SK-N-MC (cell line): ENCODE measurements around the gene IGF2R.
"Not testable (repeated sequence)": the region's sequence is repeated elsewhere in the genome, so short reads cannot be mapped to it uniquely, and the experiment has no call there.

ENCODE experiments used
- DNase-seq: peaks from one replicate; pipeline ENCODE4 v3.0.0-alpha.2; 2011; ENCODE audit warnings: low read depth, low spot score
- H3K27ac ChIP-seq: fragments of 200-600 bp; sonication (generic); 2 replicates; pipeline ENCODE4 v1.5.1; 2016; ENCODE audit warnings: mixed run types
- H3K36me3 ChIP-seq: fragments of 200-600 bp; sonication (generic); 2 replicates; pipeline ENCODE4 v1.6.1; 2017; ENCODE audit warnings: antibody characterized with exemption, low read length, mixed read lengths; ENCODE audit not compliant: insufficient read depth
- H3K4me3 ChIP-seq: fragments of 200-600 bp; sonication (generic); 2 replicates; pipeline ENCODE4 v1.5.1; 2016
- H3K9ac ChIP-seq: fragments of 200-600 bp; sonication (generic); 2 replicates; pipeline ENCODE4 v1.8.0; 2017; ENCODE audit warnings: mixed run types, mixed read lengths; ENCODE audit not compliant: insufficient read length
- H3K9me3 ChIP-seq: fragments of 200-600 bp; sonication (generic); 2 replicates; pipeline ENCODE4 v1.6.1; 2017; ENCODE audit warnings: low read depth, mild to moderate bottlenecking, antibody characterized with exemption, low read length, moderate library complexity, mixed read lengths
- EZH2 ChIP-seq: fragments of 200-600 bp; sonication (generic); IDR thresholded peaks from one replicate; pipeline ENCODE4 v1.6.1; 2017; ENCODE audit warnings: antibody characterized with exemption
- FOXP2 ChIP-seq: optimal IDR thresholded peaks from 2 replicates; pipeline ENCODE3; 2011; ENCODE audit warnings: mild to moderate bottlenecking, moderate library complexity; ENCODE audit not compliant: insufficient read depth; ENCODE audit errors: extremely low read length, control extremely low read depth
- POLR2AphosphoS5 ChIP-seq: IDR thresholded peaks from 2 replicates; pipeline ENCODE4 v1.6.1; 2012; ENCODE audit warnings: mild to moderate bottlenecking, low read depth, low read length, borderline replicate concordance

IGF2R gene

DNA sequence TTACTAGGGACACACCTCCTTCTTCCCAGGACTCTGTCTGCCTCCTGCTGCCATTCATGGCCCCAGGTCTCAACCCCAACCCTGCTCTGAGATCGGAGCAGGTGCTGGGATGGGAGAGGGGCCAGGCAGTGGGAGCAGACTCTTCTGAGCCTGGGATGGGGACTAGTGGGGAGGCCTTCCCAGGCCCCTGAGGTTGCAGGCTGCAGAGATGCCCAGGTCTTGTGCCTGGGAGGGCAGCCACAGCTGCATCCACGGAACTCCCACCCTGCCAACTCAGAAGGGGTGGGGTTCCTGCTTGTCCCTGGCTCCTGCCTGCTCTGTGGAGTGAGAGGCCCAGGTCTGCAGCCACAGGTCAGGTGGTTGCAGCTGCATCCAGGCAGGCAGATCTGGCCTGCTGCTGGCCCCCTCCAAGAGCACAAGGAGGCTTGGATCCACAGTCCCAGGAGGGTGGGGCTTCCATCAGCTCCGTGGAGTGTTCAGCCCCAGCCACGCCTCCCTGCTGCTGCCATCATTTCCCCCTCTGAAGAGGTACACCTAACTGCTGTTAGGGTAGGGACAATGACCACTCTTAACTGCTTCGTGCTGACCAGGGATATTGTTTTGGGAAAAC is 149.8 kb downstream of the IGF2R start:
- Histone ChIP-seq H3K9me3 (no peaks in the 10 kb centered on the region), H3K27ac (no peak overlapping the region), H3K4me3 (no peak overlapping the region), H3K9ac (no peak overlapping the region), H3K36me3 (no peaks in the 10 kb centered on the region)
- TF ChIP-seq EZH2 (no peak), FOXP2 (no peak), POLR2AphosphoS5 (no peak)
- DNase-seq = no peak

DNA sequence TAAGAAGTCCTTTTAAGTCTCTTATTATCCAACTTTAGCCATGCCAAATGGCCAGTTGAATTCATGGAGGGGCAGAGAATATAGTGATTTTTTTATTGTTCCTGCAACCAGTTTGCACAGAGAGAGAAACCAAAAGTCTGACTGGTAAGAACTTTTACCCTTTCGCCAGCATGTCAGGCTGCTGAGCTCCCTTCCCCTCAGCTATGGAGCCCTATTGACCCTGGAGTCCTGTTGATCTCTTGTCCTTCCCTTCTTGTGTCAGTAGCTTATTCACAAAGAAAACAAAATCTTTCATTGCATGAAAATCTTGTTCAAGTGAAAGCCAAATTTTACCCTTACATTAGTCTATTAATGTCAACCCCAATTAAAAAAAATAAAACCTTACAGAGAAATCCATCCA is 151.2 kb downstream of the IGF2R start:
- no peaks in the 10 kb centered on the region for H3K9me3 ChIP-seq
- H3K27ac ChIP-seq = no peak overlapping the region
- no peak overlapping the region for H3K9ac ChIP-seq
- no peaks in the 10 kb centered on the region for H3K36me3 ChIP-seq
- no peak overlapping the region for H3K4me3 ChIP-seq
- DNase-seq = no peak
- TF ChIP-seq EZH2 (no peak), POLR2AphosphoS5 (no peak), FOXP2 (no peak)

DNA sequence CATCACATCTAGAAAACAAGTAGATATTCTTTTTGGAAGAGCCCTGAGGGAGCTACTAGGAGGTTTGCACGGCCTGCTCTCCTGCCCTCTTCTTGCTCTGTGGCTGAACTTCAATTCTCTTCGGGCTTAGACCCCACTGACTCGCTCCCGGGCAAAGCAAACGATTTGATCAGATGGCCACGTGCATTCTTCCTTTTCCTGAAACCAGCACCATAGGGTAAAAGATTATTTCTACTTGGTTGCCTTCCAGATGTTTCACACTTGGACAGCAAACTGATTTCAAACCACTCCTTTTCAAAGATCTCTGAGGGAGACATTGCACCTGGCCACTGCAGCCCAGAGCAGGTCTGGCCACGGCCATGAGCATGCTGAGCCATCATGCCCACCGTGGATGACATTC is 152.7 kb downstream of the IGF2R start, which contains the start of gene SLC22A1:
Gene SLC22A1 (plus strand): TSS at position 258 of the 400 bp plus-strand sequence. CDS start 121 bp downstream, at position 379.
- Histone ChIP-seq H3K9ac (no peak within 1 kb of the TSS), H3K36me3 (no peaks in the 10 kb centered on the region), H3K4me3 (no peak within 1 kb of the TSS), H3K9me3 (no peaks in the 10 kb centered on the region), H3K27ac (no peak within 1 kb of the TSS)
- TF ChIP-seq POLR2AphosphoS5 = no peak
- no peak for TF ChIP-seq FOXP2
- no peak for TF ChIP-seq EZH2
- no peak for DNase-seq

DNA sequence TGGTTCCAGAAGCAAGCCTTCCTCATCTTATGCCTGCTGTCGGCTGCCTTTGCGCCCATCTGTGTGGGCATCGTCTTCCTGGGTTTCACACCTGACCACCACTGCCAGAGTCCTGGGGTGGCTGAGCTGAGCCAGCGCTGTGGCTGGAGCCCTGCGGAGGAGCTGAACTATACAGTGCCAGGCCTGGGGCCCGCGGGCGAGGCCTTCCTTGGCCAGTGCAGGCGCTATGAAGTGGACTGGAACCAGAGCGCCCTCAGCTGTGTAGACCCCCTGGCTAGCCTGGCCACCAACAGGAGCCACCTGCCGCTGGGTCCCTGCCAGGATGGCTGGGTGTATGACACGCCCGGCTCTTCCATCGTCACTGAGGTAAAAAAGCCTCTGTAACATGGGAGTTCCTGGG is 153.1 kb downstream of the IGF2R start:
- Histone ChIP-seq H3K27ac (no peak overlapping the region), H3K9me3 (no peaks in the 10 kb centered on the region), H3K9ac (no peak overlapping the region), H3K4me3 (no peak overlapping the region), H3K36me3 (no peaks in the 10 kb centered on the region)
- TF ChIP-seq EZH2 (no peak), FOXP2 (no peak), POLR2AphosphoS5 (no peak)
- no peak for DNase-seq

DNA sequence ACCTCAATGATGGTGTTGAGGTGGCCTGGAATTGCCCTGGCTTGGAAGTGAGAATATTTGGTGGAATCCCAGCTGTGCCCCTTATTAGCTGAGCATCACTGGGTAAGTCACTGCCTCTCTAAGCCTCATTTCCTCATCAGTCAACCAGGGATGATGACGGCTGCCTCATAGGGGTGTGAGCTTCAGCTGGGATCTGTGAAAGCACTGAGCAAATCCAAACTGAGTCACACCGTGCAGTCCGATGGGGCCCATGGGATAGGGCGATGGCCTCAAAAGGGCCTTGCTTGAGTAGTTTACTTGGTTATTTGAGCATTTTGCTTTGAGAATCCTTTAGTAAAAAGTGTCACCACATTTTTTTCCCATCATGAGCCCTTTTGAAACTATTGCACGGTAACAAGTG is 153.9 kb downstream of the IGF2R start:
- TF ChIP-seq FOXP2 = no peak
- TF ChIP-seq EZH2 = no peak
- TF ChIP-seq POLR2AphosphoS5 = no peak
- Histone ChIP-seq H3K9me3 (no peaks in the 10 kb centered on the region), H3K4me3 (no peak overlapping the region), H3K9ac (no peak overlapping the region), H3K36me3 (no peaks in the 10 kb centered on the region), H3K27ac (no peak overlapping the region)
- DNase-seq = no peak

DNA sequence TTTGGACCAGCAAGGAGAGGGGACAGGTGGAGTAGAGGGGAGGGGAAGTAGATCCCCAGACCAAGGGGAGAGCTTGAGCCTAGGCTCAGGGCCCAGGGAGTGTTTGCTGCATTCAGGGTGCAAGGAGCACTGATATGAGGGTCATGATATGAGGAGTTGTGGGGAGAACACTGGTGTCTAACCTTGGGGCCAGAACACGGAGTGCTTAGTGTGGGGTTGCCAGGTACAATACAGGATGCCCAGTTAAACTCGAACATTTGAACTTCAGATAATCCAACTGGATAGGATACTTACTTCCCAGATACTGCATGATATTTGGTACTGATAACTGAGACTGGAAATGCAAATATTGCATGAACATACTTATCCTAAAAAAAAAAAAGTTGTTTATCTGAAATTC is 155.1 kb downstream of the IGF2R start:
- TF ChIP-seq FOXP2 (no peak), EZH2 (no peak), POLR2AphosphoS5 (no peak)
- H3K36me3 ChIP-seq = no peaks in the 10 kb centered on the region

DNA sequence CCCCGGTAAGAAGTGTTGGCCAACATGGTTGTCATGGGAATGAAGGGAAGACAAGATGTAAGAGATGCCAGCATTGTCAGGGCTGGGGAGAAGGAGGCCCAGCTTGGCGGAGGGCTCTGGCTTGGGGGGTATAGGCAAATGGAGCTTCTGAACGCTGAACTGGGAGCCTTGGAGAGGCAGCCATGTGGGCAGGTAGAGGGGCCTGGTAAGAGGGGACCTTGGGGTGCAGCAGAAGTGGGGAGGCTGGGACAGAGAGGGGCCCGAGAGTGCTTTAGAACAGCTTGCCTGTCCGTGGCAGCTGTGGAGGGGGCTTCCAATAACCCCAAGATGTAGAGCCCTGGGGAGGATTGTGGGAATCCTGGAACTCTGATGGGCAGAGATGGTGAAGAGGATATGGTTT is 155.7 kb downstream of the IGF2R start:
- TF ChIP-seq POLR2AphosphoS5 = no peak
- no peak for TF ChIP-seq EZH2
- TF ChIP-seq FOXP2 = no peak
- DNase-seq = no peak

More for the DNA sequence above, 155.1 kb downstream of the IGF2R start:
- H3K4me3 ChIP-seq = no peak overlapping the region
- no peak overlapping the region for H3K27ac ChIP-seq
- no peak for DNase-seq
- H3K9me3 ChIP-seq = no peaks in the 10 kb centered on the region
- no peak overlapping the region for H3K9ac ChIP-seq

DNA sequence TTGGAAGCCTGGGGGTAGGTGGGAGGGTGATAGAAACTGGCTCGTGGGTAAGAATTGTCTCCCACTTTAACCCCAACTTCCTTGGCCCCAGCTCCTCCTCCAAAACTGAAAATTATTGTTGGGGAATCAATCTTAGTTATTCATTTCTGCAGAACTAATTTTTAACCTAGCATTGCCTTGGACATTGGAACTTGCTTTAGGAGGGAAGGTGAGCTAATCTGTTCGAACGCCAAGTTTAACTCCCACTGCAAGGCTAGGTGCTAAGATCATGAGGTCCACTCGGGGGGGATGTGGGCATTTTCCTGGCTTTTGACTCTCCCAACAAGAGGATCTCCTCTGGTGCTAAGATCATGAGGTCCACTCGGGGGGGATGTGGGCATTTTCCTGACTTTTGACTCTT is 156.2 kb downstream of the IGF2R start:
- H3K36me3 ChIP-seq, DNase-seq, H3K27ac ChIP-seq, H3K4me3 ChIP-seq, H3K9me3 ChIP-seq, H3K9ac ChIP-seq: not testable (repeated sequence)

More for the DNA sequence above, 155.7 kb downstream of the IGF2R start:
- no peak overlapping the region for H3K9ac ChIP-seq
- no peak overlapping the region for H3K4me3 ChIP-seq
- H3K27ac ChIP-seq = no peak overlapping the region
- H3K9me3 ChIP-seq = no peaks in the 10 kb centered on the region
- H3K36me3 ChIP-seq = no peaks in the 10 kb centered on the region

DNA sequence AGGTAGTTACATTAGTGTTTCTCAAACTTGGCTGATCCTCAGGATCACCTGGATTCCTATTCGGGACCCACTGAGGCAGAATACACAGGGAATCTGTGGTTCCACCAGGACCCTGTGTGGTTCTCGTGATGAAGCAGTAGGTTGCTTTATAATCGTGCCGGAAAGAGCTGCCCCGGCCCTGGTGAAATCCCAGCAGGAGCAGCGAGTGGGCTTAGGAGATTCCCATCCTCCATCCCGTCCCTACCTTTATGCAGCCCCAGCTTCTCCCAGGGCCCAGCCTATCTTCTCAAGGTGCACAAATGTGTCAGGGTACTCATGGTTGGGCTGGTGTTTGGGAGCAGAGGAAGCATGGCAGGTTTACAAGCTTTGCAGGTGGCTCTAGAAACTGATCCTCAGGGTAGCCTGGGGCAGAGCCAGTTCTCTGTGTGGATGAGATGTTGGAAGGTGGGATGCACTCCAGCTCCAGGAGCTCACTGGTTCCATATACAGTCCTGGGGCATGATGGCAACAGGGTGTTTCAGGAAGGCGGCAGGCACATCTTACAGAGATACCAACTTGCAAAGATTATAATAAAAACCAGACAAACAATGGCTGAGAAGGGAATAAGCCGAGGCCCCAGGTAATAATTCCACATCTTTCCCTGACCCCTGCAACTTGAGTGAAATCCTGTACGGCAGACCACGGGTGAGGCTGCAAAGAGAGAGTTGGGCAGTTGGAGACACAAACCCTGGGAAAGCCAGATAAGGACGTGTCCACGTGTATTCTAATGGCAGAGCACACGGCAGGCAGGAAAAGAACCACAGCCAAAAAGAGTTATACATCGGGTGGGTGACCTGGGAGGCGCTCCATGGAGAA is 158.6 kb downstream of the IGF2R start:
- DNase-seq = no peak
- Histone ChIP-seq H3K27ac (no peak overlapping the region), H3K36me3 (no peaks in the 10 kb centered on the region), H3K4me3 (no peak overlapping the region), H3K9ac (no peak overlapping the region), H3K9me3 (no peaks in the 10 kb centered on the region)
- TF ChIP-seq POLR2AphosphoS5 = no peak
- TF ChIP-seq FOXP2 = no peak
- TF ChIP-seq EZH2 = no peak
